ENCODE data around the gene PARD3. TPM values are rescaled to one million over a fixed set of nuclear protein-coding genes. Genes with fewer than 3 reads are reported as not detected.

Gene PARD3
- total RNA-seq, 1 experiment from 2014 or later, result 46.3 TPM

GRCh38 chr10:34743814-34744213 lies 71.3 kb downstream of the PARD3 start:
- Histone ChIP-seq H3K4me3 (replicated peaks in 1 of 2; ENCODE audit: low read depth in 1 of 2, low read length in 2 of 2) (no peak overlapping the region), H3K9me2 (ENCODE audit: insufficient read depth) (no peaks in the 10 kb centered on the region), H4K20me1 (ENCODE audit: insufficient read depth) (peaks cover 9% of the 10 kb centered on the region; the same call in 1 of the 2 replicates), H3K9me3 (ENCODE audit: control insufficient read depth in 1 of 2, insufficient read depth in 1 of 2, low read depth in 1 of 2, low read length in 2 of 2) (no peaks in the 10 kb centered on the region), H3K27ac (ENCODE audit: low read depth, low read length) (no peak overlapping the region), H2AFZ (ENCODE audit: low read depth, low read length, poor library complexity, severe bottlenecking) (no peak overlapping the region), H3K9ac (ENCODE audit: low read length) (no peak overlapping the region), H3K4me1 (ENCODE audit: control insufficient read depth in 1 of 2, insufficient read depth in 2 of 2, low read length in 2 of 2) (peaks cover 45 to 47% of the 10 kb centered on the region in 2 experiments), H3K79me2 (ENCODE audit: insufficient read depth, low read length) (peaks cover 74% of the 10 kb centered on the region), H3K4me2 (ENCODE audit: low read length) (no peak overlapping the region), H3K27me3 (ENCODE audit: insufficient read depth, low read length) (no peaks in the 10 kb centered on the region), H3K36me3 (ENCODE audit: control insufficient read depth in 1 of 2, insufficient read depth in 2 of 2, low read length in 2 of 2) (no peaks in the 10 kb centered on the region)
- DNase-seq (ENCODE audit: low read depth, low spot score) (no peak), ATAC-seq (no peak)
- no TSS peak for BruUV-seq (replicated peaks)
- intact Hi-C loops (cut with micrococcal nuclease), result no loop called here
- no peak for TF ChIP-seq POLR2A (IDR thresholded peaks at IDR 0.05; ENCODE audit: borderline replicate concordance, extremely low read depth, insufficient read depth, insufficient read length)
- no peak for TF ChIP-seq CEBPB (IDR thresholded peaks at IDR 0.05; ENCODE audit: low read depth)
- no peak for TF ChIP-seq TCF7L2 (IDR thresholded peaks at IDR 0.05; ENCODE audit: borderline replicate concordance, extremely low read depth, insufficient read depth, insufficient read length)
- no peak for TF ChIP-seq EZH2phosphoT487 (IDR thresholded peaks at IDR 0.05; ENCODE audit: borderline replicate concordance)
- TF ChIP-seq ATF3 (IDR thresholded peaks at IDR 0.05), result no peak
- no peak for TF ChIP-seq FOSL1 (IDR thresholded peaks at IDR 0.05; ENCODE audit: low read depth)
- TF ChIP-seq SIN3A (IDR thresholded peaks at IDR 0.05; ENCODE audit: low read depth), result no peak
- no peak for TF ChIP-seq POLR2AphosphoS5 (IDR thresholded peaks at IDR 0.05; ENCODE audit: low read depth, low read length)
- TF ChIP-seq EGR1 (IDR thresholded peaks at IDR 0.05; ENCODE audit: low read depth), result no peak
- TF ChIP-seq CBX3 (IDR thresholded peaks at IDR 0.05; ENCODE audit: low read depth), result no peak
- no peak for TF ChIP-seq YY1 (IDR thresholded peaks at IDR 0.05; ENCODE audit: extremely low read depth, insufficient replicate concordance, low read depth, low read length)
- no peak for TF ChIP-seq SP1 (IDR thresholded peaks at IDR 0.05; ENCODE audit: low read depth)
- TF ChIP-seq, protein P1, sequence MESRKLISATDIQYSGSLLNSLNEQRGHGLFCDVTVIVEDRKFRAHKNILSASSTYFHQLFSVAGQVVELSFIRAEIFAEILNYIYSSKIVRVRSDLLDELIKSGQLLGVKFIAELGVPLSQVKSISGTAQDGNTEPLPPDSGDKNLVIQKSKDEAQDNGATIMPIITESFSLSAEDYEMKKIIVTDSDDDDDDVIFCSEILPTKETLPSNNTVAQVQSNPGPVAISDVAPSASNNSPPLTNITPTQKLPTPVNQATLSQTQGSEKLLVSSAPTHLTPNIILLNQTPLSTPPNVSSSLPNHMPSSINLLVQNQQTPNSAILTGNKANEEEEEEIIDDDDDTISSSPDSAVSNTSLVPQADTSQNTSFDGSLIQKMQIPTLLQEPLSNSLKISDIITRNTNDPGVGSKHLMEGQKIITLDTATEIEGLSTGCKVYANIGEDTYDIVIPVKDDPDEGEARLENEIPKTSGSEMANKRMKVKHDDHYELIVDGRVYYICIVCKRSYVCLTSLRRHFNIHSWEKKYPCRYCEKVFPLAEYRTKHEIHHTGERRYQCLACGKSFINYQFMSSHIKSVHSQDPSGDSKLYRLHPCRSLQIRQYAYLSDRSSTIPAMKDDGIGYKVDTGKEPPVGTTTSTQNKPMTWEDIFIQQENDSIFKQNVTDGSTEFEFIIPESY (IDR thresholded peaks at IDR 0.05; ENCODE audit: extremely low read depth, insufficient replicate concordance, low read length), result no peak
- TF ChIP-seq EZH2 (IDR thresholded peaks at IDR 0.05), result no peak
- TF ChIP-seq SRF (IDR thresholded peaks at IDR 0.05; ENCODE audit: low read depth), result no peak
- CTCF ChIA-PET, result interaction anchor here (1.1 kb wide), 1 partner anchor 11 kb away, joined by 5 read pairs; no protein-coding TSS in a partner anchor
- RAD21 ChIA-PET (ENCODE audit: low non-redundant PET in 1 of 2, low total read pairs in 2 of 2, uncharacterized antibody in 2 of 2, unreplicated experiment in 2 of 2), result no interaction called here
- POLR2A ChIA-PET, result no interaction called here

All from HCT116 (cell line).